ENCODE measurements around the gene HSPB7. TPM values are rescaled to one million over a fixed set of nuclear protein-coding genes. Genes with fewer than 3 reads are reported as not detected.
A peak's percentile ranks its signal among the peaks of the same experiment; 100 is the strongest.
"Not testable (repeated sequence)": the region's sequence is repeated elsewhere in the genome, so short reads cannot be mapped to it uniquely, and the experiment has no call there.

The HSPB7 gene
- total RNA-seq, 1 donor from 2014 or later = not detected

GRCh38 chr1:16043950-16044349 is 26.1 kb upstream of the HSPB7 start:
- H3K4me3 ChIP-seq = no peak overlapping the region
- no peak overlapping the region for H2AFZ ChIP-seq (replicated peaks)
- H3K27ac ChIP-seq = no peak overlapping the region
- no peaks in the 10 kb centered on the region for H3K36me3 ChIP-seq
- peaks cover 7% of the 10 kb centered on the region for H3F3A ChIP-seq (ENCODE audit: low read depth)
- H3K4me3 Mint-ChIP-seq = no peak overlapping the region
- no peaks in the 10 kb centered on the region for H3K79me2 ChIP-seq (ENCODE audit: low read depth)
- H3K4me1 Mint-ChIP-seq = peaks cover 20% of the 10 kb centered on the region
- TF ChIP-seq CTCF (IDR thresholded peaks at IDR 0.05) = no peak
- no peak for TF ChIP-seq EZH2phosphoT487 (IDR thresholded peaks at IDR 0.05)
- TF ChIP-seq EZH2 (IDR thresholded peaks at IDR 0.05) = no peak
- peaks cover 8% of the 10 kb centered on the region for H3K27me3 ChIP-seq
- H4K20me1 ChIP-seq (ENCODE audit: low read depth) = no peaks in the 10 kb centered on the region
- H3K4me1 ChIP-seq = peaks cover 2% of the 10 kb centered on the region
- peaks cover 14% of the 10 kb centered on the region for H3K27me3 Mint-ChIP-seq (ENCODE audit: insufficient read depth, low read depth)
- no peak overlapping the region for H3K4me2 ChIP-seq
- peak overlapping the region; percentile 9 for H3K27ac Mint-ChIP-seq
- H3K9ac ChIP-seq = no peak overlapping the region
- no peaks in the 10 kb centered on the region for H3K9me3 ChIP-seq (ENCODE audit: low read depth)
- DNase-seq (ENCODE audit: low spot score) = no peak
- no peaks in the 10 kb centered on the region for H3K9me3 Mint-ChIP-seq
- H3K36me3 Mint-ChIP-seq = no peaks in the 10 kb centered on the region

- Mint-ChIP-seq H3K9me3 (no peaks in the 10 kb centered on the region), H3K4me1 (peaks cover 20% of the 10 kb centered on the region), H3K36me3 (no peaks in the 10 kb centered on the region)
These were observed 25.7 kb upstream of the HSPB7 start, which contains the start of gene CLCNKB for GRCh38 chr1:16043521-16043920. Gene CLCNKB, plus strand, starts transcription at chr1:16043782. Its CDS starts 711 bp downstream, at chr1:16044493.

GRCh38 chr1:16042654-16043053 is 24.8 kb upstream of the HSPB7 start:
- peaks cover 13% of the 10 kb centered on the region for H3K27me3 Mint-ChIP-seq (ENCODE audit: insufficient read depth, low read depth)
- H3K4me2 ChIP-seq; H3K27me3 ChIP-seq; H3K36me3 Mint-ChIP-seq; H3K9me3 Mint-ChIP-seq; H3F3A ChIP-seq (ENCODE audit: low read depth); H3K27ac ChIP-seq; H3K27ac Mint-ChIP-seq; H3K4me3 ChIP-seq; H4K20me1 ChIP-seq (ENCODE audit: low read depth); H3K4me3 Mint-ChIP-seq; H3K36me3 ChIP-seq; H3K9ac ChIP-seq; DNase-seq (ENCODE audit: low spot score); H3K9me3 ChIP-seq (ENCODE audit: low read depth); H2AFZ ChIP-seq (replicated peaks); H3K79me2 ChIP-seq (ENCODE audit: low read depth); H3K4me1 ChIP-seq: not testable (repeated sequence)
- H3K4me1 Mint-ChIP-seq = peaks cover 20% of the 10 kb centered on the region

More at GRCh38 chr1:16043521-16043920, 25.7 kb upstream of the HSPB7 start, which contains the start of gene CLCNKB:
- H3K27me3 Mint-ChIP-seq (ENCODE audit: insufficient read depth, low read depth) = peaks cover 14% of the 10 kb centered on the region
- DNase-seq (ENCODE audit: low spot score) = no peak
- H3K9me3 ChIP-seq (ENCODE audit: low read depth) = no peaks in the 10 kb centered on the region
- H3K79me2 ChIP-seq (ENCODE audit: low read depth) = no peaks in the 10 kb centered on the region
- peaks cover 8% of the 10 kb centered on the region for H3K27me3 ChIP-seq
- no peaks in the 10 kb centered on the region for H3K36me3 ChIP-seq
- no peak within 1 kb of the TSS for H2AFZ ChIP-seq (replicated peaks)
- H4K20me1 ChIP-seq (ENCODE audit: low read depth) = no peaks in the 10 kb centered on the region
- no peak for TF ChIP-seq EZH2phosphoT487 (IDR thresholded peaks at IDR 0.05)
- TF ChIP-seq EZH2 (IDR thresholded peaks at IDR 0.05) = no peak
- TF ChIP-seq CTCF (IDR thresholded peaks at IDR 0.05) = no peak
- no peak within 1 kb of the TSS for H3K4me2 ChIP-seq
- no peak within 1 kb of the TSS for H3K9ac ChIP-seq
- no peaks in the 10 kb centered on the region for H3K4me1 ChIP-seq
- no peak within 1 kb of the TSS for H3K4me3 Mint-ChIP-seq
- peaks cover 7% of the 10 kb centered on the region for H3F3A ChIP-seq (ENCODE audit: low read depth)
- no peak within 1 kb of the TSS for H3K27ac ChIP-seq
- peak within 1 kb of the TSS; percentile 9 for H3K27ac Mint-ChIP-seq
- no peak within 1 kb of the TSS for H3K4me3 ChIP-seq

- DNase-seq (ENCODE audit: low spot score) = no peak
- H3K27me3 ChIP-seq = no peaks in the 10 kb centered on the region
- peaks cover 20% of the 10 kb centered on the region for H3K4me1 Mint-ChIP-seq
- H2AFZ ChIP-seq (replicated peaks) = no peak overlapping the region
- H3K79me2 ChIP-seq (ENCODE audit: low read depth) = no peaks in the 10 kb centered on the region
- H4K20me1 ChIP-seq (ENCODE audit: low read depth) = no peaks in the 10 kb centered on the region
- H3K9me3 Mint-ChIP-seq = no peaks in the 10 kb centered on the region
- no peaks in the 10 kb centered on the region for H3K36me3 Mint-ChIP-seq
- no peak overlapping the region for H3K27ac Mint-ChIP-seq
- peaks cover 9% of the 10 kb centered on the region for H3K27me3 Mint-ChIP-seq (ENCODE audit: insufficient read depth, low read depth)
- H3K4me3 Mint-ChIP-seq = no peak overlapping the region
- H3K4me1 ChIP-seq = no peaks in the 10 kb centered on the region
- H3K4me2 ChIP-seq = no peak overlapping the region
- no peak for TF ChIP-seq EZH2 (IDR thresholded peaks at IDR 0.05)
- no peak for TF ChIP-seq CTCF (IDR thresholded peaks at IDR 0.05)
- TF ChIP-seq EZH2phosphoT487 (IDR thresholded peaks at IDR 0.05) = no peak
- no peaks in the 10 kb centered on the region for H3K36me3 ChIP-seq
- no peaks in the 10 kb centered on the region for H3K9me3 ChIP-seq (ENCODE audit: low read depth)
- H3F3A ChIP-seq (ENCODE audit: low read depth) = peaks cover 1% of the 10 kb centered on the region
- no peak overlapping the region for H3K4me3 ChIP-seq
- no peak overlapping the region for H3K27ac ChIP-seq
- H3K9ac ChIP-seq = no peak overlapping the region
These were observed 24.3 kb upstream of the HSPB7 start for GRCh38 chr1:16042096-16042495.
